Measurements from ENCODE around the gene CTNNAL1. TPM values are rescaled to one million over a fixed set of nuclear protein-coding genes. Genes with fewer than 3 reads are reported as not detected.
"Not testable (repeated sequence)": the region's sequence is repeated elsewhere in the genome, so short reads cannot be mapped to it uniquely, and the experiment has no call there.

CTNNAL1 gene
- total RNA-seq, 2 donors from 2014 or later, result 17.9 to 22.1 TPM

GRCh38 chr9:108899023-108899695, 114.1 kb downstream of the CTNNAL1 start:
- not testable (repeated sequence) for H3K9me3 Mint-ChIP-seq; H3K4me1 Mint-ChIP-seq (ENCODE audit: low read depth); H3K27me3 Mint-ChIP-seq (ENCODE audit: low read depth); H3K27ac Mint-ChIP-seq; DNase-seq; ATAC-seq (replicated peaks in 1 of 2); H3K4me3 Mint-ChIP-seq
- peaks cover 10 to 14% of the 10 kb centered on the region in 2 donors for H3K36me3 Mint-ChIP-seq (ENCODE audit: insufficient read depth in 2 of 2)

GRCh38 chr9:108897324-108898096, 115.8 kb downstream of the CTNNAL1 start:
- Mint-ChIP-seq H3K9me3 (no peaks in the 10 kb centered on the region), H3K27ac (no peak overlapping the region), H3K27me3 (ENCODE audit: low read depth) (no peaks in the 10 kb centered on the region), H3K36me3 (ENCODE audit: insufficient read depth in 2 of 2) (peaks cover 8 to 14% of the 10 kb centered on the region in 2 donors), H3K4me1 (ENCODE audit: low read depth) (no peaks in the 10 kb centered on the region), H3K4me3 (no peak overlapping the region)
- ATAC-seq (replicated peaks in 1 of 2) (no peak), DNase-seq (no peak)

- Mint-ChIP-seq H3K4me3 (no peak overlapping the region), H3K27me3 (ENCODE audit: low read depth) (no peaks in the 10 kb centered on the region), H3K36me3 (ENCODE audit: insufficient read depth in 2 of 2) (peaks cover 5 to 21% of the 10 kb centered on the region in 2 donors), H3K4me1 (ENCODE audit: low read depth) (peaks cover 7% of the 10 kb centered on the region), H3K27ac (no peak overlapping the region), H3K9me3 (no peaks in the 10 kb centered on the region)
- DNase-seq, result no peak
- ATAC-seq (replicated peaks in 1 of 2), result no peak
Observed at GRCh38 chr9:108894225-108894997, 118.9 kb downstream of the CTNNAL1 start.

Other genes starting within 250 kb of the CTNNAL1 start
- under 1 TPM in 1 of 2 donors, not detected in 1; 0.12 TPM for gene ACTL7B, start 157.5 kb downstream of the CTNNAL1 start, total RNA-seq
- not detected for gene ACTL7A, start 151.2 kb downstream of the CTNNAL1 start, total RNA-seq
- 10 to 100 TPM; 25.6 to 39.5 TPM for gene ELP1, start 79.4 kb downstream of the CTNNAL1 start, total RNA-seq
- 10 to 100 TPM; 11.3 to 13.9 TPM for gene ABITRAM, start 79.1 kb downstream of the CTNNAL1 start, total RNA-seq
- 10 to 100 TPM; 30.7 to 35.5 TPM for gene TMEM245, start 106.4 kb upstream of the CTNNAL1 start, total RNA-seq
- not detected for gene FRRS1L, start 153.8 kb upstream of the CTNNAL1 start, total RNA-seq

Data from activated T-cell treated with anti-CD3 and anti-CD28 coated beads, Interleukin-2, amount 50 U/mL, for 72 hours (primary cell).